ENCODE data around the gene FTO. TPM values are rescaled to one million over a fixed set of nuclear protein-coding genes. Genes with fewer than 3 reads are reported as not detected.

FTO gene
- total and polyA plus RNA-seq, 4 donors: 12.2 to 145 (median 57.7) TPM

DNA sequence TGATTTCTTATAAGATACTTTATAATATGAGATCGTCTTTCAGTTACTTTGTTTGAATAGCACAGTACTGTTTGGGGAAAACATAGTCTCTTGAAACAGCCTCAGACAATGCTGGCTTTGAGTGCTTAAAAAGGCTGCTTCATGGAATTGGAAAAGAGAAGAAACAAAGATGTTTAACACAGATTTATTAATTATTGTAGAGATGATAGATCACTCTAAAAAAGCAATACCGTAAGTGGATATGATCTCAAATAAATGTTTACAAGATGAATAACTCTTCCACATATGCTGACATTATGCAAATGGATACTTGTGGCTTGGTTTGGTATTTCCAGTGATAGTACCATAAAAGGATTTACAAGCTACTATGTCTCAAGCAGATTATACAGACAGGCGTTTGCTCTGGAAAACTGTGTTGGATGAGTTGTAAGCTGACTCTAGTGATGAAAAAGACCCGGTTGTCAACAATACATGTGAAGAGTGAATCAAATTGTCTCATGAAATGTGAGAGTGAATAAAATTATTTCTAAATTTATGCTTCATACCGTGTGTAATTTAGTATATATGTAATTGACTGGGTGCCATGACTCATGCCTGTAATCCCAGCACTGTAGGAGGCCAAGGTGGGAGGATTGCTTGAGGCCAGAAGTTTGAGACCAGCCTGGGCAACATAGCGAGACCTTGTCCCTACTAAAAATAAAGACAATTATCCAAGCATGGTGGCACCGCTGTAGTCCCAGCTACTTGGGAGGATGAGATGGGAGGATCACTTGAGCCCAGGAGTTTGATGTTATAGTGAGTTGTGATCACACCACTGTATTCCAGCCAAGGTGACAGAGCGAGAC is 105.4 kb downstream of the FTO start:
- Histone ChIP-seq H3K27me3 (ENCODE audit: control insufficient read depth in 3 of 3, insufficient read depth in 3 of 3, low read length in 2 of 3) (no peaks in the 10 kb centered on the region), H3K4me1 (ENCODE audit: control insufficient read depth in 5 of 5, insufficient read depth in 5 of 5, low read length in 5 of 5) (peaks cover 0 to 6% (median 0%) of the 10 kb centered on the region in 5 donors), H3K9me3 (ENCODE audit: control insufficient read depth in 4 of 4, insufficient read depth in 3 of 4, low read length in 3 of 4) (no peaks in the 10 kb centered on the region), H3K4me3 (no peak overlapping the region), H3K9ac (ENCODE audit: insufficient read depth in 1 of 2, low read length in 2 of 2) (no peak overlapping the region), H3K36me3 (ENCODE audit: control insufficient read depth in 4 of 4, insufficient read depth in 4 of 4, low read length in 4 of 4) (peaks cover 2 to 10% (median 5%) of the 10 kb centered on the region in 4 donors), H3K27ac (ENCODE audit: low read depth in 1 of 2, low read length in 1 of 2) (no peak overlapping the region)
- 91 to 92% methylated on average over 8 of the region's 8 CpGs for WGBS, 2 donors
- TF ChIP-seq, protein P1, sequence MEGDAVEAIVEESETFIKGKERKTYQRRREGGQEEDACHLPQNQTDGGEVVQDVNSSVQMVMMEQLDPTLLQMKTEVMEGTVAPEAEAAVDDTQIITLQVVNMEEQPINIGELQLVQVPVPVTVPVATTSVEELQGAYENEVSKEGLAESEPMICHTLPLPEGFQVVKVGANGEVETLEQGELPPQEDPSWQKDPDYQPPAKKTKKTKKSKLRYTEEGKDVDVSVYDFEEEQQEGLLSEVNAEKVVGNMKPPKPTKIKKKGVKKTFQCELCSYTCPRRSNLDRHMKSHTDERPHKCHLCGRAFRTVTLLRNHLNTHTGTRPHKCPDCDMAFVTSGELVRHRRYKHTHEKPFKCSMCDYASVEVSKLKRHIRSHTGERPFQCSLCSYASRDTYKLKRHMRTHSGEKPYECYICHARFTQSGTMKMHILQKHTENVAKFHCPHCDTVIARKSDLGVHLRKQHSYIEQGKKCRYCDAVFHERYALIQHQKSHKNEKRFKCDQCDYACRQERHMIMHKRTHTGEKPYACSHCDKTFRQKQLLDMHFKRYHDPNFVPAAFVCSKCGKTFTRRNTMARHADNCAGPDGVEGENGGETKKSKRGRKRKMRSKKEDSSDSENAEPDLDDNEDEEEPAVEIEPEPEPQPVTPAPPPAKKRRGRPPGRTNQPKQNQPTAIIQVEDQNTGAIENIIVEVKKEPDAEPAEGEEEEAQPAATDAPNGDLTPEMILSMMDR (IDR thresholded peaks at IDR 0.05; ENCODE audit: control extremely low read depth, extremely low read depth): no peak
- no peak for ATAC-seq (ENCODE audit: insufficient read depth, low FRiP score)
- no peak for DNase-seq

DNA sequence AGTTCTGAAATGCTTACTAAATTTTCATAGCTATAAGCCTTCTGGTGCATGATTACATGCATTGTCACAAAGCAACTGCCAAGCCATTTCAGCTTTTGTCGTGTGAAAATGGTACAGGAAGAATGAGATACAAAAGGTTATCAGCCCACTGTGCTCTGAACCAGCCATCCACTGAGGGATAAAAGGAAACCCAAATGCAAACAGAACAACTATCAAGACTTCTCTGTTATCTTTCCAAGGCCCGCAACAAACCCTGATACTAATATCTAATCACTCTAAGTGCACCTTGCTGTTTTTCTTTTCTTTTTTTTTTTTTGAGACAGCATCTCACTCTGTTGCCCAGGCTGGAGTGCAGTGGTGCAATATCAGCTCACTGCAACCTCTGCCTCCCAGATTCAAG is 109.0 kb downstream of the FTO start:
- H3K36me3 ChIP-seq (ENCODE audit: control insufficient read depth in 4 of 4, insufficient read depth in 4 of 4, low read length in 4 of 4): peaks cover 4 to 12% (median 8%) of the 10 kb centered on the region in 4 donors
- WGBS, 2 donors: 74 to 91% methylated on average over 2 of the region's 2 CpGs
- H3K9me3 ChIP-seq (ENCODE audit: control insufficient read depth in 4 of 4, insufficient read depth in 3 of 4, low read length in 3 of 4): no peaks in the 10 kb centered on the region
- TF ChIP-seq, protein P1 (IDR thresholded peaks at IDR 0.05; ENCODE audit: control extremely low read depth, extremely low read depth): no peak
- no peaks in the 10 kb centered on the region for H3K4me1 ChIP-seq (ENCODE audit: control insufficient read depth in 5 of 5, insufficient read depth in 5 of 5, low read length in 5 of 5)
- no peak overlapping the region for H3K4me3 ChIP-seq
- no peak overlapping the region for H3K27ac ChIP-seq (ENCODE audit: low read depth in 1 of 2, low read length in 1 of 2)
- ATAC-seq (ENCODE audit: insufficient read depth, low FRiP score) (no peak), DNase-seq (no peak)
- H3K27me3 ChIP-seq (ENCODE audit: control insufficient read depth in 3 of 3, insufficient read depth in 3 of 3, low read length in 2 of 3): no peaks in the 10 kb centered on the region
- no peak overlapping the region for H3K9ac ChIP-seq (ENCODE audit: insufficient read depth in 1 of 2, low read length in 2 of 2)

DNA sequence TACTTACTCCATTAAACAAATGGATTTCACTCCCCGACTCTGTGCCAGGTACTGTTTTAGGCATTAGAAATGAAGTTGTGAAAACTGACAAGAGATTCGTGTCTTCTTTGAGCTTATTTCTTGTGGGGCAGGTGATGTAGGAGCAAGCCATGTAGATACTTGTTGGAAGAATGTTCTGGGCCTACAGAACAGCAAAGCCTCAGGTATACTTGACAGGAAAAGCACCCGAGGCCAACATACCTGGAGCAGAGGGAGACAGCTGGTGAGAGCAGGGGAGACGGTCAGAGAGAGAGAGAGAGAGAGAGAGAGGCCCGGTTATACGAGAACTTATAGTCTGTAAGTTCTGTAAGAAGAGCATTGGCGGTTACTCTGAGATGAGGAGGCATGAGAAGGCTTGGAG is 110.8 kb downstream of the FTO start:
- Histone ChIP-seq H3K4me1 (ENCODE audit: control insufficient read depth in 5 of 5, insufficient read depth in 5 of 5, low read length in 5 of 5) (no peaks in the 10 kb centered on the region), H3K4me3 (no peak overlapping the region), H3K27ac (ENCODE audit: low read depth in 1 of 2, low read length in 1 of 2) (no peak overlapping the region), H3K9ac (ENCODE audit: insufficient read depth in 1 of 2, low read length in 2 of 2) (no peak overlapping the region), H3K36me3 (ENCODE audit: control insufficient read depth in 4 of 4, insufficient read depth in 4 of 4, low read length in 4 of 4) (peaks cover 4 to 12% (median 8%) of the 10 kb centered on the region in 4 donors), H3K9me3 (ENCODE audit: control insufficient read depth in 4 of 4, insufficient read depth in 3 of 4, low read length in 3 of 4) (no peaks in the 10 kb centered on the region), H3K27me3 (ENCODE audit: control insufficient read depth in 3 of 3, insufficient read depth in 3 of 3, low read length in 2 of 3) (no peaks in the 10 kb centered on the region)
- ATAC-seq (ENCODE audit: insufficient read depth, low FRiP score): no peak
- WGBS, 2 donors: 92 to 96% methylated on average over 7 of the region's 7 CpGs
- no peak for DNase-seq
- TF ChIP-seq, protein P1 (IDR thresholded peaks at IDR 0.05; ENCODE audit: control extremely low read depth, extremely low read depth): no peak
